ENCODE results near the gene HOXA7.

Gene HOXA7

DNA sequence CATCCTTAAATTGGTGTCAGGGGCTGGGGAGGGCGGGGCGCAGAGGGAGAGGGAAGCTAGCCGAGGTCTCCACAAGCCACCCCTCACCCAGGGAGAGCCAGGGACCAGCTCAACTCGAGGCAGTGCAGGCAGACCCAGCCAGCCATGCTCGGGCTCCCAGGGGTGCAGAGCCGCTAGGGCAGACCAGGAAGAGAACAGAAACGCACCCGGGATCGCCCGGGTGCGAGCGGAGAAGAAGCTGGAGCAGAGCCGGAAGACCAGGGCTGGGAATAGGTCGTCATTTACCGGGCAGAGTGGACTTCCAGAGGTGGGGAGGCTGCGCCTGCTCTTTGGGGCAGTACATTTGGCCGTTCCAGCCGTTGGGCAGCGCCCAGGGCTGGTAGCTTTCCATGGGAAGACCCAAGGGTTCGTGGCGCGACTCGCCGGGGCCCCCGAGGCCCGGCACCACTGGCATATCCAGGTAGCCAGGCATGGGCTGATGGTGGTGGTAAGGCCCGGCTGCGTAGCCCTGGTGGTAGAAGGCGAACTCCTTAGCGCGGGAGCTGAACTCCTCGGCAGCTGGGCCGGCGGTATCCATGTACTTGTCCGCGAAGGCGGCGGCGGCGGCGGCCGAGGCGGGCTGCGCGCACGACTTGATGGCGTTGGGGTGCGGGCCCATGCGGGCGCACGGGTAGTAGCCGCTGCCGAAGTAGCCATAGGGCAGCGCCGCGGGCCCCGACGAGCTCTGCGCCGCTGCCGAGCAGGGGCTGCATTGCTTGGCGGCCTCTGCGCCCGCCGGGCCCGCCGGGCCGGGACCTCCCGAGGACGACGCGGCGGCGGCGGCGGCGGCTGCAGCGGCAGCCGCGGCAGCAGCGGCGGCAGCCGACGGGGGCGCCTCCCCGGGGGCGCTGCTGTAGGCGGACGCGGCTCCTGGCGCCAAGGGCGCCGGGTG is 42.7 kb upstream of the HOXA7 start:
- H3K9me3 ChIP-seq (ENCODE audit: control insufficient read depth, low read depth, low read length): peaks cover 5% of the 10 kb centered on the region
- H3K4me1 ChIP-seq (ENCODE audit: control insufficient read depth, low read depth, low read length): no peaks in the 10 kb centered on the region
- H3K4me3 ChIP-seq (ENCODE audit: low read length): no peak overlapping the region
- peaks cover 98% of the 10 kb centered on the region for H3K27me3 ChIP-seq (ENCODE audit: control insufficient read depth, insufficient read depth, low read length)
- no peaks in the 10 kb centered on the region for H3K36me3 ChIP-seq (ENCODE audit: control insufficient read depth, low read depth, low read length)
- no peak overlapping the region for H3K27ac ChIP-seq (ENCODE audit: low read length)
- H3K9ac ChIP-seq (ENCODE audit: low read length): no peak overlapping the region

DNA sequence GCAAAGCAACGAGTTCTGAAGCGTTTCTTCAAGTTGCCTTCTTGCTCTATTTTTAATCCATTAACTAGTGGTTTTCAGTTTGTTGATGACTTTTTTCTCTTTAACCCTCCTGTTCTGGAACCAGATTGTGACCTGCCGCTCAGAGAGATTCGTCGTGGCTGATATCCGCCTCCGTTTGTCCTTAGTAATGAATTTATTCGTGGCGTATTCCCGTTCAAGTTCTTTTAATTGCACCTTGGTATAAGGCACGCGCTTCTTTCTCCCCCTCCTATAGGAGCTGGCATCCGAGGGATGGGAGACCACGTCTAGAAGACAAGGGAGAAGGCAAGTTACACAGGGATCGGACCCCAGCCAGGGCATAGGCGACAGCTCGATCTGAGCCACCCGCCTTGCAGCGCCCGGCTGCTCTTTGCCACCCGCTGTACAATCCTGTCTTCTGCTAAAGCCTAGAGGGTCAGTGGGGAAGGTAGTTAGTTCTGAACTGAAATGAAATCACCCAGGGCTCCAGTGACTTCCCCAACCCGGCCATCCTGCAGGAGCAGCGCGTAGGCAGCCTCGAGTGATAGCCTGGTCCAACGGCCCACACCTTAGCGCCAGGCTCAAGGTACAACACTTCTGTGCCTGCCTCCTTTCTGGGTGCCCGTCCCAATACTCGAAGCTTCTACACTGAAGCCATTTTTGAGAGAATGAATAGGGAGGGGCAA is 41.8 kb upstream of the HOXA7 start:
- peaks cover 98% of the 10 kb centered on the region for H3K27me3 ChIP-seq (ENCODE audit: control insufficient read depth, insufficient read depth, low read length)
- no peaks in the 10 kb centered on the region for H3K4me1 ChIP-seq (ENCODE audit: control insufficient read depth, low read depth, low read length)
- no peak overlapping the region for H3K9ac ChIP-seq (ENCODE audit: low read length)
- peaks cover 6% of the 10 kb centered on the region for H3K9me3 ChIP-seq (ENCODE audit: control insufficient read depth, low read depth, low read length)
- no peaks in the 10 kb centered on the region for H3K36me3 ChIP-seq (ENCODE audit: control insufficient read depth, low read depth, low read length)
- H3K27ac ChIP-seq (ENCODE audit: low read length): no peak overlapping the region
- H3K4me3 ChIP-seq (ENCODE audit: low read length): no peak overlapping the region

DNA sequence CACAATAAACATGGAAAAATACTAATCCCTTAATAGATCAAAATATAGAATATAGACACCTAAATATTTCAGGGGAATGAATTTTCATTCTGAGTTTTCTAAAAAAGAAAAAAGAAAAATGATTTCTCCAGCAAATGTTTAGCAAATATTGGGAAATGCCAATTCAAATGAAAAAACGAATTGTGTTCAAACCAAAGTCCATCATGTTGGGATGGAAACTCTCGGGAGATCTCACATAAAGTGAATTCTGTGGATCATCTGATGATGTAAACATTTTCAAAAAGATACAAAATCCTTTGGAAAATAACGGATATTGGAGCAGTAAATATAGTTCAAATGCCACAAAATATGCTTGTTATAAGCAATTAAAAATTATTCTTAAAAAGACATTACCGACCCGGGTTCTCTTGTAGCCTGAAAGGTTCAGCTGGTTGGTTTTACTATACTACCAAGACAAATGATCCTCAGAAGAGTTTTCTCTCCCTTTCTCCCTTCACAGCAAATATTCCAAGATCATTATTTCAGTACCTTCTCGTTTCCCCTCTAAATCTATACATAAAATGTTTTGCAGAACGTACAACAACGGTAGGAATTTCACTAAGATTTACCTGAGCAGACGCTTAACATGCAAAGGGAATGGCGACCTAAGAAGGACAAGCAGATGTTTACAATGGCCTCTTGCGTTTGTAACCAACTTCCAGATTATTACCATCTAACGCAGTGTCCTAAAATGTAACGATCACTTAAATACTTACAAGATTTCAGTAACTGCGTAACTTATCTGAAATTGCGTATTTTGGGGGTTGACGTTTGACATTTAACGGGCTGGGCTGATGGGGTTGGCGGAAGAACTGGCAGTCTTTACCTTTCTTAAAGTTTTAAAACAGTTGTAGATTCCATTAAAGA is 40.9 kb upstream of the HOXA7 start:
- Histone ChIP-seq H3K4me3 (ENCODE audit: low read length) (no peak overlapping the region), H3K27ac (ENCODE audit: low read length) (no peak overlapping the region), H3K36me3 (ENCODE audit: control insufficient read depth, low read depth, low read length) (no peaks in the 10 kb centered on the region), H3K9ac (ENCODE audit: low read length) (no peak overlapping the region), H3K4me1 (ENCODE audit: control insufficient read depth, low read depth, low read length) (no peaks in the 10 kb centered on the region), H3K27me3 (ENCODE audit: control insufficient read depth, insufficient read depth, low read length) (peaks cover 98% of the 10 kb centered on the region), H3K9me3 (ENCODE audit: control insufficient read depth, low read depth, low read length) (peaks cover 7% of the 10 kb centered on the region)

DNA sequence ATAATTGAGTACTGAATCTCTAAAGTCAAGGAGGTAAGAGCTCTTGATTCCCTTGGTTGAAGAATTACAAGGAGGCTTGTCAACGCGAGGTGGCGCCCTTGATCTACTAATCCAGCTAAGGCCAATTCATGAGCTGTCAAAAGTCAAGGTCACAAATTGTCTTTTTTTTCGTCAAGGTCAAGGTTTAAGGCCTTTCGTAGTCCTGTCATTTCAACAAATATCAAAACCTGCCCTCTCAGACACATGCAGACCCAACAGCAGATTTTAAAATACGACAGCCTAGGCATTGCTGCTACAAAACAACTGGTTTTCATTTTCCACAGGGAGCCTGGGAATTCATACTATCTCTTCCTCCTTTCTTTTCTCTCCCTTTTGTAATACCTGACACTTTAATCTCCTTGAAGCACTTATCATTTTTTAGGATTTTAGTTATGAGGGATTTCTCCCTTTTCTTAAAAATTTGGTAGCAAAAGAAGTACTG is 39.9 kb upstream of the HOXA7 start:
- H3K36me3 ChIP-seq (ENCODE audit: control insufficient read depth, low read depth, low read length): no peaks in the 10 kb centered on the region
- H3K27me3 ChIP-seq (ENCODE audit: control insufficient read depth, insufficient read depth, low read length): peaks cover 98% of the 10 kb centered on the region
- no peak overlapping the region for H3K4me3 ChIP-seq (ENCODE audit: low read length)
- H3K4me1 ChIP-seq (ENCODE audit: control insufficient read depth, low read depth, low read length): no peaks in the 10 kb centered on the region
- H3K27ac ChIP-seq (ENCODE audit: low read length): no peak overlapping the region
- H3K9ac ChIP-seq (ENCODE audit: low read length): no peak overlapping the region
- H3K9me3 ChIP-seq (ENCODE audit: control insufficient read depth, low read depth, low read length): peaks cover 7% of the 10 kb centered on the region

DNA sequence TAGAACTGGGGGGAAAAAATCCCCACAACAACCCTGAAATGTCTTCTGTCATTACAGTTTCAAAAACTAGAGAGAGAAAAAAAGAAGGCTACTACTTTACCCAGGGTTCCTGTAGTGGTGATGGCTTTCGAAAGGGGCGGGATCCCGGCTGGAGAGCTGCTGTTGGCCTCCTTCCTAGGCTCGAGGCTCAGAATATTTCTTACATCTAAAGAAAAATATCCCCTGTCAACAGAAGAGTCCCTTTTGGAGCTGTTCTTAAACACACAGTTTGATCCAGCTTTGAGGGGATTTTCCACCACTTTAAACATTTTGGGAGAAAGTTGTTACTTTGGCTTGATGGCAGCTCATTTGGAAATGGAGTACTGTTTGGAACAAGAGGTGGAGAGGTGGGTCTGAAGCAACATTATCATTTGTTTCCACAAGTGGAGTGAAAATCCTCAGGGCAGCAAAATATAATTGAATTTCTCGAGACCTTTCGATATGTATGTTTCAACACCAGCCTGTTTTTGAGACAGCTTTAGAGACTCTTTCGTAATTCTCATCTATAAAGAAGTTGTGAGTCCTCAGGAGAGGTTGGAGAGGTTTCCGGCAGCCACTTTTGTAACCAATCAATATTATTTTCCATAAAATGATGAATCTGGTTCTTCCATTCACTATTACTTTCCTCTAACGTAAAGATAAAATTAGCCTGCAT is 38.4 kb upstream of the HOXA7 start:
- Histone ChIP-seq H3K9ac (ENCODE audit: low read length) (no peak overlapping the region), H3K36me3 (ENCODE audit: control insufficient read depth, low read depth, low read length) (no peaks in the 10 kb centered on the region), H3K27me3 (ENCODE audit: control insufficient read depth, insufficient read depth, low read length) (peaks cover 98% of the 10 kb centered on the region), H3K27ac (ENCODE audit: low read length) (no peak overlapping the region), H3K4me3 (ENCODE audit: low read length) (no peak overlapping the region), H3K4me1 (ENCODE audit: control insufficient read depth, low read depth, low read length) (no peaks in the 10 kb centered on the region), H3K9me3 (ENCODE audit: control insufficient read depth, low read depth, low read length) (peaks cover 14% of the 10 kb centered on the region)

DNA sequence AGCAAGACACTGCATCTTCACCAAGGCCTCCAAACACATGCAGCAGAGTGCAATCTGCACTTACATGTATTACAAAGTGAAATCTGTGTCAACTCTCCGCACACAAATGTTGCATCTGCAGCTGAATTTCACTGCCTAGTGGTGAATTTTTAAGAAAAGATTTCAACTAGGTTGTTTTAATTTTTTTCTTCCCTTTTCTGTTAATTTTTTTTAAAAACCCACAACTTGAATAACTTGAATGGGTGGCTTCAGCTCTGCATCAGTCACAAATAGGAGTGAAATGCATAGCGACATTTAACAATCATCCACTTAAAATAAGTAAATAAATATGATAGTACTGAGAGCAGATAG is 37.5 kb upstream of the HOXA7 start:
- Histone ChIP-seq H3K9ac (ENCODE audit: low read length) (no peak overlapping the region), H3K4me3 (ENCODE audit: low read length) (no peak overlapping the region), H3K27ac (ENCODE audit: low read length) (no peak overlapping the region)

DNA sequence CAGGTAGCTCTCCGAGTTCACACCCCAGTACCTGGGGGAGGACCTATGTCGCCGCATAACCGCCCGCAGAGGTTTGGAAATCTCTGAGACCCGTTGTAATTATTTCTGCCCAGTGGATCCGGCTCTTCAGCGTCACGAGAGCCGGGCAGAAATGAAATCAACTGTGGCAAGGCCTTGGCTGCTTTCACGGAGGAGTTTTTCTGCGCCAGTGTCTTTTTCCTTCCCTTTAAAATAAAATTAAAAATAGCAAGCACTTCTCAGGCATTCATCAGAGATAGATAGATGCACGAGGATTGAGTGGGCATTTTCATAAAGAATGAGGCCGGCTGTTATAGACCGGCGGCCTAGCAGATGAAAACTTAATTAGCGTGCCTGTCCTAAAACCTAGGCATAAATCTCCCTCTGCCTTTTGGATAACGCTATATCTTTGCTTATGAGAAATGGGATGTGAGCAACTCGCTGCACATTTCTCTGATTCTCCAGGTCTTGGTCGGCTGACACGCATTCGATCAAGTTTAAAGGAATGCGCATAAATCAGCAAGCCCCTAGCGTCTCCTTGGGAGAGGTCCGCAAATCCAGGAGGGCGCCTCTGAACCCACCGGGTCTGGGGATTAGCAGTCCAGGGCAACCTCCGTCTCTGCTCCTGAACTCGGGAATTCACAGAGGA is 37.0 kb upstream of the HOXA7 start:
- H3K4me3 ChIP-seq (ENCODE audit: low read length): no peak overlapping the region
- H3K27me3 ChIP-seq (ENCODE audit: control insufficient read depth, insufficient read depth, low read length): peaks cover 100% of the 10 kb centered on the region
- peaks cover 2% of the 10 kb centered on the region for H3K4me1 ChIP-seq (ENCODE audit: control insufficient read depth, low read depth, low read length)
- no peak overlapping the region for H3K9ac ChIP-seq (ENCODE audit: low read length)
- H3K36me3 ChIP-seq (ENCODE audit: control insufficient read depth, low read depth, low read length): no peaks in the 10 kb centered on the region
- H3K9me3 ChIP-seq (ENCODE audit: control insufficient read depth, low read depth, low read length): peaks cover 16% of the 10 kb centered on the region
- H3K27ac ChIP-seq (ENCODE audit: low read length): no peak overlapping the region

More for the DNA sequence above, 37.5 kb upstream of the HOXA7 start:
- Histone ChIP-seq H3K36me3 (ENCODE audit: control insufficient read depth, low read depth, low read length) (no peaks in the 10 kb centered on the region), H3K9me3 (ENCODE audit: control insufficient read depth, low read depth, low read length) (peaks cover 16% of the 10 kb centered on the region), H3K4me1 (ENCODE audit: control insufficient read depth, low read depth, low read length) (no peaks in the 10 kb centered on the region), H3K27me3 (ENCODE audit: control insufficient read depth, insufficient read depth, low read length) (peaks cover 100% of the 10 kb centered on the region)

DNA sequence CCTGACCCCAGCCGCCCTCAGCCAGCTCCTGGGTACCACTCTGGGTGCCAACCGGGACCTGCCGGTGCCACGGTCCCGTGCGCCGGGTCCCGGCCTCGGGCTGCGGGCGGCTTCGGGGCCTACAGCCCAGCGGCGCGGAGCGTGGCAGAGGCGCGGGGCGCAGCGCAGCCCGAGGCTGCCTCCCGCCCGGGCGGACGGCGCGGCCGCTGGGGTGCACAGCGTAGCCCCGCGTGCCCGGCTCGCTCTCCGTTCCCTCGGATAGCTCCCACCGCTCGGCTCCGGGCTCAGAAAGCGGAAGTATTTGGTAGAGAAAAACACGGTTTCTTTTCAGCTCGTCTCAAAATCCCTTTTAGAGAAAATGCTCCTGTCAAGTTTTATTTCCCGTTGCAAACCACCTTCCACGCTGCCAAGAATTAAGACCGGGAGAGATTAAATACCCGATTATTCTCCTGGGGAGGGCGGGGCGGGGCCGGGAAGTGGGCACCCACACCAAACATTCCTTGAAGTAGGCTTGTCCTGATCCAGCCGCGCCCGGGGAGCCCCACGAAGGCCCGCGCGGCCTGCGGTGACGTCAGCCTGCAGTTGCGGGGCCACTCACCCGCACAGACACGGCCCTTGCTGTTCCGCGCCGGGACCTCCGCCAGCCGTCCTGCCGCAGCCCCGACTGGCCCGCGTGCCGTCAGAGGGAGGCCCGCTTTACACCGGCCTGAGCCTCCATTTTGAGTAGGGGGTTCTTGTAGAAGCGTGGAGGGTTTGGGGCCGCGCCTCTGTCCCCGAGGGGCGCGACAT is 36.3 kb upstream of the HOXA7 start:
- H3K9ac ChIP-seq (ENCODE audit: low read length): no peak overlapping the region
- peaks cover 9% of the 10 kb centered on the region for H3K4me1 ChIP-seq (ENCODE audit: control insufficient read depth, low read depth, low read length)
- H3K4me3 ChIP-seq (ENCODE audit: low read length): no peak overlapping the region
- no peak overlapping the region for H3K27ac ChIP-seq (ENCODE audit: low read length)
- H3K27me3 ChIP-seq (ENCODE audit: control insufficient read depth, insufficient read depth, low read length): peaks cover 100% of the 10 kb centered on the region
- H3K36me3 ChIP-seq (ENCODE audit: control insufficient read depth, low read depth, low read length): no peaks in the 10 kb centered on the region
- peaks cover 12% of the 10 kb centered on the region for H3K9me3 ChIP-seq (ENCODE audit: control insufficient read depth, low read depth, low read length)

DNA sequence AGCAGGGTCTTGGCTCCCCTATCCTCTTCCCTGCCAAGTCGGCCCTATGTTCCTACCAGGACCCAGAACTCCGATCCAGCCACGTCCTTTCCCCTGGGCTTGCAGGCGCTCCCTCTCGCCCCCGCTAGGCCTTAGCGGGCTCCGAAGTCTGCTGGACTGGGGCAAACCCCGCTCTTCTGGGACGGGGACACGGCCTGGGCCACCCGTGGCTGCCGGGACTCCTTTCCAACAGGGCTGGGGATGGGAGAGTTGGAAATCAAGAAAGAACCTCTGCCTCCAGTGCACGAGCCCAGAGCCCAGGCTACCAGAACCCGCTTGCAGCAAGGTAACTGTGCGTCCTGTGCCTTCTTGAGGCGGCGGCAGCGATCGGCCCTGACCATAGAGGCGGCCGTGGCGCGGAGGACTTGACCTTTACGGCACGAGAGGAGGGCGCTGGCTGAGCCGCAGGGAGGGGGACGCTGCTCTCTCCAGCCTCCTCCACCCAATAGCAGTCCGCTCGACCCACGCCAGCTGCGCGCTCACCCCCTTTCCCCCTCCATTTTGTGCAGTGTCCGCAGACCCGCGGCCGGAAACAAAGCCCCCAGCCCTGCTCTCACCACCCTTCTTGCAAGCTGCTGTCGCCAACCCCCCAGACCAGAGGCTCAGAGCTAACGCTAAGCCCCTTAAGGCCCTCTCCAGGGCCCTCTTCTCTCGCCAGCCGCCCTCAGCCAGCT is 35.5 kb upstream of the HOXA7 start:
- H3K4me1 ChIP-seq (ENCODE audit: control insufficient read depth, low read depth, low read length): peaks cover 9% of the 10 kb centered on the region
- no peak overlapping the region for H3K4me3 ChIP-seq (ENCODE audit: low read length)
- no peaks in the 10 kb centered on the region for H3K36me3 ChIP-seq (ENCODE audit: control insufficient read depth, low read depth, low read length)
- peaks cover 11% of the 10 kb centered on the region for H3K9me3 ChIP-seq (ENCODE audit: control insufficient read depth, low read depth, low read length)
- H3K27me3 ChIP-seq (ENCODE audit: control insufficient read depth, insufficient read depth, low read length): peaks cover 100% of the 10 kb centered on the region
- no peak overlapping the region for H3K27ac ChIP-seq (ENCODE audit: low read length)
- no peak overlapping the region for H3K9ac ChIP-seq (ENCODE audit: low read length)
